ENCODE data around the gene GAREM1.

- TF ChIP-seq EZH2 (IDR thresholded peaks at IDR 0.05; ENCODE audit: borderline replicate concordance, low read length) (no peak), CTCF (IDR thresholded peaks at IDR 0.05; ENCODE audit: low read length) (no peak)
These were observed 43.4 kb downstream of the GAREM1 start for GRCh38 chr18:32427084-32427900.
